Dedifferentiated amniotic fluid mesenchymal stem cell (primary cell): ENCODE data around the gene CPED1.
A peak's percentile ranks its signal among the peaks of the same experiment; 100 is the strongest.
"Not testable (repeated sequence)": the region's sequence is repeated elsewhere in the genome, so short reads cannot be mapped to it uniquely, and the experiment has no call there.

Source experiments
- DNase-seq: peaks from one replicate; pipeline ENCODE4 v3.0.0-alpha.2; 2016; ENCODE audit errors: extremely low spot score

CPED1 gene

DNA sequence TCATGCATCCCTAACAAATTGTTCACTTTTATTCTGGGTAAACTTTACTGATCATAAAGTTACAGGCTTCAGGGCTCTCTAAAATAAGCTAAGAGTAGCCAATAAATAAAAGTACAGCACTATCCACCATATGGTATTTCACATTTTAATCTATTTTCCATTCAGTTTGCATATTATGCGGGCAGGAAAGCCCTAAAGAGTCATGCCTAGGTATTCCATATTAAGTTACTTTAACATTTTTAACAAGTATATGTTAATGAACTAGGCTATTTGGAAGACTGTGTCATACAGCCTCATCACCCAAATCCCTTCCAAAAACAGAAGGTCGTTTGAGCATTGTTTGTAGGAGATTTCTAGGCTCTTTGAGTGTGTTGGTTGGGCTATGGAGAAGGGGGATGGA, 106.3 kb downstream of the CPED1 start:
- DNase-seq = no peak

- no peak for DNase-seq
Observed at GRCh38 chr7:121097577-121097976, 109.1 kb downstream of the CPED1 start.

GRCh38 chr7:121099572-121099971, 111.1 kb downstream of the CPED1 start:
- no peak for DNase-seq

GRCh38 chr7:121101083-121101482, 112.6 kb downstream of the CPED1 start:
- DNase-seq = no peak

DNA sequence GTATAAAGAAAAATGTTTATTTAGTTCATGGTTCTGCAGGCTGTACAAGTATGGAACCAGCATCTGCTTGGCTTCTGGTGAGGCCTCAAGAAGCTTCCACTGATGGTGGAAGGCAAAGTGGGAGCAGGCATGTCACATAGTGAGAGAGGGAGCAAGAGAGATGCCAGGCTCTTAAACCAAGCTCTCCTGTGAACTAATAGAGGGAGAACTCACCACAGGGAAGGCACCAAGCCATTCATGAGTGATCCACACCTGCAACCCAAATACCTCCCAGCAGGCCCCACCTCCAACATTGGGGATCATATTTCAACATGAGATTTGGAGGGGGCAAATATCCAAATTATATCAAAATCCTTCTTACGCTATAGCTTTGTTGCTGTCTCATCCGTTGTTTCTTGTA, 113.1 kb downstream of the CPED1 start:
- no peak for DNase-seq

GRCh38 chr7:121102619-121103018, 114.1 kb downstream of the CPED1 start:
- DNase-seq = no peak

DNA sequence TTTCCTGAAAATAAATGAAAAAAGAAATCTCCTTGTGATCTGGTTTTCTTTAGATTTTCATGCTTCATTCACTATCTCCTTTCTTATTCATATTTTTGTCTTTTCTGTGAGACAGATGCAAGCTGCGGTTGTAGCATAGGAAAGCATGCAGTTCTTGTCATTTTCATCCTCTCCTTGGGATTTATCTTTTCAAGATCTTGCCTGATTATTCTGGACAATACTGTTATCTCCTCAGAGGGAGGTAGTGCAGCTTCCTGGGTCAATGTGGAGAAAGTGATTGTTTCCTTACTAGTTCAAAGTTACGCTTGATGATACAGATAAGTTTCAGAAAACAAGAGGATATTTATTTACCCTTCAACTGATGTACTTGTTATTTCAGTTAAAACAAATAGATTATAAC, 114.6 kb downstream of the CPED1 start:
- no peak for DNase-seq

GRCh38 chr7:121103579-121103978, 115.1 kb downstream of the CPED1 start:
- DNase-seq = no peak

DNA sequence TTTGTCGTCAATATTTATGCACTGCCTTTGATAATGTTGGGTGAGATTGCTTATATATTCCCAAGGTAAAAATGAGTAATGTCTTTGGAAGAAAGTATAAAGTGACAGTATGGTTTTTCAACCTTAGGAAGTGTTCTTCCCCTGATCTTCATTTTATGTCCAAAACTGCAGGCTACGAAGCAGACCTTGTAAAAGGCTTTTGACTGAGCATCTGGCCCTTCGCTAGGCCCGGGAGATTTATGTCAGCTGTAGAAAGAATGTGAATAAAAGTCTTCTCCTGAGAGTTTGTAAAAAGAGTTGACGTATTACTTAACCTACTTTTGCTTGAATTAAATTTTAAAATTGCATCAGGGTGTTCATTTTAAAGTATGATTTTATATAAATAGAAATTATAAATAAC, 116.8 kb downstream of the CPED1 start:
- DNase-seq = no peak

DNA sequence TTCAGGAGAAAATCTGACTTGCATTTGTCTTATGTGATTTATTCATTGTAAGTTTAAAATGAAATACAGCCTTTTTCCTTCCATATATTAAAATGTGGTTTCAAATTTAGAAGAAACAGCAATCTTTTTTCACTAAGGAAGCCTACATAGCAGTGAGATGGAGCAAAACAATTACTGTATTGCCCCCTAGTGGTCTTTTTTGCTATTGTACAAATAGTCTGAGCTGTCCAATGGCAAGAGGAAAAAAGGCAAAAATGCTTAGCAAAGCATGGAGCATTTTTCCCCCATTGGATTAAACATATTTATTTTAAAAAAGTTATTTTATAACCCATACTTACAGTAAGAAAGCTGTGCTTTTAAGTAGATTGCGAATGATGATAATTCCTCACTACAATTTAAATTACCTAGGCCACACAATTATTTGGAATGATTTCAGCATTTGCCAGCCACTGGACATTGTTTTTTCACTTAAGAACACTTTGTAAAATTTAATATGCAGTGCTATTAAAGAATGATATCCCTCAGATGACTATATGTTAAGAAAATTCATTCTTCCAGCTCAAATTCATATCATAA, 119.5 kb downstream of the CPED1 start:
- DNase-seq = peak; percentile 84

DNA sequence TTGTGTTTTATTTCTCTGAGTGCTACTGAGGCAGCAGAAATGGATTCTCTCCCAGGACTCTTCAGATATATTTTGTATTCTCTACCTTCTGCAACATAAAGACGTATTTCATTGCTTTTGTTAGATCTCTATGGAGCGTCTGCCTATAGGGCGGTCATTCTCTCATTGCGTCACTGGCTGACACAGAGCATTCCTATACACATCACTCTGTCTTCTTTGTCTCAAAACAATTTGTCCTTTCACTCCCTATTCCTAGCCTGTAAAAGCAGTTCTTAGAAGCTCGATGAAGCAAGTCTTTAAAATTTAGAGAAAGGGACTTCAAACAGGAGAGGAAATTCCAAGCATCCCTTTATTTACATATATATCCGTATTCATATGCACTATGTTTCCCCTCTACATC, 120.6 kb downstream of the CPED1 start:
- DNase-seq = no peak

GRCh38 chr7:121113288-121113687, 124.8 kb downstream of the CPED1 start:
- no peak for DNase-seq

DNA sequence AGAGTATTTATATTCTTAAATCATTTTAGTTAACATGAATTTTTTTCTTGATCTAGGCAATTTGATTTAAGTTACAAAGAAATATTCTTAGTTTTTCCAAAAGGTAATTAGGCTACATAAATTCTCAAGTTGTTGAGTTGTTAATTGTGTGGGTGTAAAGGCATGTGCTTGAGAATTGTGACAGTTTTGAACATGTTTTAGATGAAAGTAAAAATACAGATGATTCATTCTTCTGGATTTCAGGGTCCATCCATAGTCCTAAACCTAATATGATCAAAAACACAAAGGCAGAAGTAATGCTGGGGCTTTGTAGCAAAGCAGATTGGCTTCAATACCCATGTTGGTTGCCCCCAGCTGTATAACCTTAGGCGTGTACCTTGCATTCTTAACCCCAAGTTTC, 127.9 kb downstream of the CPED1 start:
- DNase-seq = no peak

- no peak for DNase-seq
Observed at GRCh38 chr7:121119047-121119446, 130.5 kb downstream of the CPED1 start.

DNA sequence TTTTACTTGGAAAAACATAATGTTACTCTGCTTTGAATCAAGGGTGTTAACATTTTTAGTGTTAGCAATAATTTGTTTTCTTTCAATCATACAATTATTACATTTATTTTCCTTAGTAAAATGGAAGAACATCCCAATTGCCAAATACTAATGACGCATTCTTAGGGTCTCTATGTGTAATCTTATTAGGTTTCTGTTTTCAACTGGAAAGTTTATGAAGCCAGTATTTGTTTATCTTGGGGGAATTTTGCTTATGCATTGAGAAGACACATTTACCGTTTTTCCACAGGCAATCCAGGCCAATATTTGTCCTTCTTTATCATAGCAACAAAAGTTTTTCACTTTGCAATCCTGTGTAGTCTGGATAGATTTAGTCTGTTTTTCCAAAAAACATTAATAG, 134.5 kb downstream of the CPED1 start:
- no peak for DNase-seq

GRCh38 chr7:121125454-121125853, 136.9 kb downstream of the CPED1 start:
- not testable (repeated sequence) for DNase-seq

DNA sequence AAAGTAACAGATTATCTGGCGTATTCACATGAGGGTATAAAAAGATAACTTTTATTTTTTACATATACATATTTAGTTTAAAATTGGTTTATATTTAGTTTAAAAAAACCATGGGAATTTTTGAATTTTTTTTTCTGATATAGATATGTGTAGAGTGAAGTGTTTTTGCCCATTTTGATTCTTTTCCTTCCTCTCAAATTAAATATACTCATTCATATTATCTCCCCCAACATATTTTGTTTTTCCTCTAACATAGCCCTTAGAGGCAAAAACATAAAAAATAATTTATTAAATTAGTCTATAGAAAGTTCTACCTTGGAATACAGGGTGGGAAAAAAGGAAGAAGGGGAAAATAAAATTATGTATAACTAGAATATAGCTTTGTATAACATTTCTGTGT, 137.7 kb downstream of the CPED1 start:
- DNase-seq = no peak

GRCh38 chr7:121126801-121127534, 138.5 kb downstream of the CPED1 start:
- peak; percentile 57 for DNase-seq

- DNase-seq = no peak
Observed at GRCh38 chr7:121132940-121133339, 144.4 kb downstream of the CPED1 start.

GRCh38 chr7:121133444-121133843, 144.9 kb downstream of the CPED1 start:
- DNase-seq = no peak

DNA sequence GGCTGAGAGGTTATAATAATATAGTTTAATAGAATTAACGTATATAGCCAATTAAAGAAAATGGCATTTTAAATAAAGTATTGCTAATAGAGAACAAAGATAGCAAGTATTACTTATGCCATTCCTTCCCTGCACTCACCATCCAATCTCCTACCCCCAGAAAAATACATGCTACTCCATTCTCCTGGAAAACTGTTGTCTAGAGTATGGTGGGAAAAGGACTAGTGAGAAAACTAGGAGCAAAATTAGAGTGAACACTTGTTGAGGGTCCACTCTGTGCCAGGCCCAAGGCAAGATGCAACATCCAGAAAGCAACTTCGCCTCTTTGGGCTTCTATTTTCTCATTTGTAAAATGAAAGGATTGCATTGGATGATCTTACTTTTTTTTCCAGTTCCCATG, 149.1 kb downstream of the CPED1 start:
- no peak for DNase-seq

GRCh38 chr7:121138262-121138933, 149.9 kb downstream of the CPED1 start:
- no peak for DNase-seq

GRCh38 chr7:121139427-121139826, 150.9 kb downstream of the CPED1 start:
- DNase-seq = no peak
